Stimulated activated CD8-positive, alpha-beta memory T cell treated with anti-CD3 and anti-CD28 coated beads, Interleukin-7, amount 100 ng/mL, for 1 hour (primary cell): ENCODE results near the gene CSAD.
"Not testable (repeated sequence)": the region's sequence is repeated elsewhere in the genome, so short reads cannot be mapped to it uniquely, and the experiment has no call there.

Experiments
- DNase-seq, 2 donors: peaks; one replicate each; pipeline ENCODE4 v3.0.0-alpha.2; 2020; ENCODE audit warnings: low read depth in 2 of 2

Gene CSAD

GRCh38 chr12:53147653-53148052, 33.1 kb downstream of the CSAD start:
- DNase-seq = no peak

DNA sequence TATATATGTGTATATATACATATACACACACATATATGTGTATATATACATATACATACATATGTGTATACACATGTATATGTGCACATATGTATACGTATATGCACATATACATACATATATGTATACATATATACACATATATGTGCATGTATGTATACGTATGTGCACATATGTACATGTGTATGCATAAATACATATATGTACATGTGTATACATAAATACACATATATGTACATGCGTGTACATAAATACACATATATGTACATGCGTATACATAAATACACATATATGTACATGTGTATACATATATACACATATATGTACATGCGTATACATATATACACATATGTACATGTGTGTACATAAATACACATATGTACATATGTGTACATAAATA, 33.5 kb downstream of the CSAD start:
- no peak for DNase-seq

DNA sequence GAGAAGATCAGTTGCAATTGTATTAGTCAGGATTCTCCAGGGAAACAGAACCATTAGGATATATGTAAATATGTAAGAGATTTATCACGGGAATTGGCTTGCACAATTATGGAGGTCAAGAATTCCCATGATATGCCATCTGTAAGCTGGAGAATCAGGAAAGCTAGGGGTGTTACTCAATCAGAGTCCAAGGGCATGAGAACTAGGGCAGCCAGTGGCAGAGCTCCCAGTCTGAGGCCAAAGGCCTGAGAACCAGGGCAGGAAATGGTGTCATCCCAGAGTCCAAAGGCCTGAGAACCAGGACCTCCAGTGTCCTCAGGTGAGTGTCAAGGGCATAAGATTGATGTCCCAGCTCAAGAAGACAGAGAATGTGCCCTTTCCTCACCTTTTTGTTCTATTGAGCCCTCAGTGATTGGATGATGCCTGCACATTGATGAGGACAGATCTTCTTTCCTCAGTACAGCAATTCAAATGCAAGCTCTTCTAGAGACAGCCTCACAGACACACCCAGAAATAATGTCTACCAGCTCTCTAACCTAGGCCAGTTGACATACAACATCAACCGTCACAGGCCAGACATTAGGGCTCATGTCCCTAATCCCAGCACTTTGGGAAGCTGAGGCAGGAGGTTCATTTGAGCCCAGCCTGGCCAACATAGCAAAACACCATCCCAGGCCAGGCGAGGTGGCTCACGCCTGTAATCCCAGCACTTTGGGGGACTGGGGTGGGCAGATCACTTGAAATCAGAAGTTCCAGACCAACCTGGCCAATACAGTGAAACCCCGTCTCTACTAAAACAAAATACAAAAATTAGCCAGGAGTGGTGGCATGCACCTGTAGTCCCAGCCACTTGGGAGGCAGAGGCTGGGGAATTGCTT, 35.1 kb downstream of the CSAD start:
- DNase-seq = no peak

- no peak for DNase-seq
Observed at GRCh38 chr12:53143355-53143754, 37.4 kb downstream of the CSAD start.

GRCh38 chr12:53133722-53134121, 47.0 kb downstream of the CSAD start:
- DNase-seq = no peak

GRCh38 chr12:53131844-53132243, 48.9 kb downstream of the CSAD start:
- DNase-seq = no peak

GRCh38 chr12:53128780-53129569, 51.8 kb downstream of the CSAD start:
- DNase-seq = no peak

GRCh38 chr12:53127169-53127568, 53.6 kb downstream of the CSAD start:
- no peak for DNase-seq

DNA sequence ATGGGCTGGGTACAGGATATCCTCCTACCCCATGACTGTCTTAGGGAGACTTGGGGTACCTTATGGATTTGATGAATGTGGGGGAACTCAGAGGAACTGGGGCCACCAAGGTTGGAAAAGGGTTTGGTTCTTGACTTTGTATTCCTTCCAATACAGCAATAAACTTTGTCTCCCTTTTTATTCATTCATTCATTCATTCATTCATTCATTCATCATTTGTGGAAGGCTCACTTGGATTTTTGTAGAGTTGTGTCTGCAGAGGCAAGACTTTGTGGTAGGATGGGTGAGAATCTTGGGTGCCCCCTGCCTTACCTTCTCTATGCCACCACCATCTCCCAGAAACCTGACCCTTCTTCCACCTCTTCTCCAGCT, 56.4 kb downstream of the CSAD start:
- no peak for DNase-seq

- DNase-seq = no peak
Observed at GRCh38 chr12:53123578-53124351, 57.0 kb downstream of the CSAD start.

DNA sequence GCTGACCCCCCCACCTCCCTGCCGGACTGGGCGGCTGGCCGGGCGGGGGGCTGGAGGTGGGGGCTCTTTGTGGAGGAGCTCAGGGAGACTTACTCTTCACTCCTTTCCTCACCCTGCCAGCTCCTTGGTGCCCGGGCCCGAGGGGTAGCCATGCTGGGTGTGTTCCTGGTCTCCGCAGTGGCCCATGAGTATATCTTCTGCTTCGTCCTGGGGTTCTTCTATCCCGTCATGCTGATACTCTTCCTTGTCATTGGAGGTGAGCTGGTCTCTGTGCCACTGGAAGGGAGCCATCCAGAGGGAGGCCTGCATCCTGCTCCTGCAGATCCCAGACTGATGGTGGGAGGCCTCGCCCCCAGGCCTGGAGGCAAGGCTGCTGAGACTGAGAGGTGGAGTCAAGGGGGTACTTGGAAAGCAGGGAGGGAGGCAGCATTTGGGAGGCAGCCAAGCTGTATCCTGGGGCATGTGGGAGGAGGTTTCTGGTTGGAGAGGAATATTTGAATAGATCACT, 57.7 kb downstream of the CSAD start:
- no peak for DNase-seq

DNA sequence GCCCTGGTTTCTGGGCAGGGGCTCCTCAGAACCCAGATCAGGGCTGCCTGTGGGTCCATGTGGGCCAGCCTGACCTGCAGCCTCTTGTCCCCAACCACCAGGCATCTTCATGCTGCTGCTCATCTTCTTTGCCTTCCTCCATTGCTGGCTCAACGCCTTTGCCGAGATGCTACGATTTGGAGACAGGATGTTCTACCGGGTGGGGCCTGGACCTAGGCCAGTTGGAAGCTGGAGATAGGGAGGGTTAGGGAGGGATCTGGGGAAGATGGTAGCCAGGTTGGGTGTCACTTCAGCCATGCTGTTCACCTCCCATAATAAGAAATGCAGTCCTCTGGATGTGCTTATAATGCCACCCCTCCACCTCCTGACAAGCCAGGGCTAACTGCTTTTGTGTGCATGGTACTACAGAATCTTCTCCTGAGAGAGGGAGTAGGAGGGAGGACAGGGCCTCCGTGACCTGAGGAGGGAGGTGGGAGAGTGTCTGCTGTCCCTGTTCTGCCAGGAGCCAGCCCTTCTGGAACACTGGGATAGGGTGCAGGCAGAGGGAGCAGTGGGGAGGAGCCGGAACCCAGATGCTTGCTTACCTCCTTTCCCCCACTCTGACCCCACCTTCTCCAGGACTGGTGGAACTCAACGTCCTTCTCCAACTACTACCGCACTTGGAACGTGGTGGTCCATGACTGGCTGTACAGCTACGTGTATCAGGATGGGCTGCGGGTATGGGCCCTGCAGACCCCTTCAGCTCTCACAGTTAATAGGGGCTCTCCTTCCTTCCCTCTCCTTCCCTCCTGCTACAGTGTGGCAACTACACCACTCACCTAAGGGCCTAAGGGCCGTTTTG, 59.8 kb downstream of the CSAD start:
- DNase-seq = no peak

DNA sequence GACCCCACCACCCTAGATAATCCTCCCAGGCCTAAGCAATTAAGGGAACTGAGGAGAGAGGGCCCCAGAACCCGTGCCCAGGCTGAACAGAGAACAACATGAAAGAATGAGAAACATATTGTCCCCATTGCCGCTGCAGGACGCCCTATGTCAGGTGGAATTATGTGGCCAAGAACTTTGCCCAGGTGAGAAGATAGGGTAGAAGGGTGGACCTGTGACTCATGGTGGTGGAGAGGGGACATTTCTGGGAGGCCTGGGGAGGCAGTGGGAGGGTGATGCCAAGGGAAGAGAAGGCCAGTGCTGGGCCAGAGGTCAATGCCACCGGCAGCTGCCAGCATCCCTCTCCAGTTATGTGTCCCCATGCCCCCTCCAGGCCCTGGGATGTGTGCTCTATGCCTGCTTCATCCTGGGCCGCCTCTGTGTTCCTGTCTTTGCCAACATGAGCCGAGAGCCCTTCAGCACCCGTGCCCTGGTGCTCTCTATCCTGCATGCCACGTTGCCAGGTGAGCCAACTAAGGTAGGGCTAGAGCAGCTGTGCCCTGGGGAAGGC, 61.9 kb downstream of the CSAD start:
- no peak for DNase-seq

GRCh38 chr12:53115891-53116648, 64.7 kb downstream of the CSAD start:
- DNase-seq = no peak

- no peak for DNase-seq
Observed at GRCh38 chr12:53115112-53115890, 65.4 kb downstream of the CSAD start.

DNA sequence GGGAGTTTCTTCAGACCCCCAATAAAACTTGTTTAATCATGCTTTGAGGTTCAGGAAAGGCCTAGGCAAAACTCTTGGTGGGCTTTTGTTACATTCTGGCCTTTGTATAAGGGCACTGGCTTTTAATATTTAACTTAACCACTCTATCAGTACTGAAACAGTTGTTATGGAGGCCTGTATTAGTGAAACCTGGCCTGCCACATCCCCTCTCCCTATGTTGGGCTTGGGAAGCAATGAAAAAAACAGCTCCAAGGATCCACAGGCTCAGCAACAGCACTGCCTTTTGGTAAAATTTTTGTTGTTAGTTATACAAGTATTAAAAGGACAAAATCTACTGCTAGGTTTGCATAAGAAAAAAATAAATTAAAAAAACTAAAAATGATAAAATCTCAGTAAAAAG, 66.8 kb downstream of the CSAD start:
- DNase-seq = no peak

GRCh38 chr12:53113136-53113705, 67.5 kb downstream of the CSAD start:
- no peak for DNase-seq

DNA sequence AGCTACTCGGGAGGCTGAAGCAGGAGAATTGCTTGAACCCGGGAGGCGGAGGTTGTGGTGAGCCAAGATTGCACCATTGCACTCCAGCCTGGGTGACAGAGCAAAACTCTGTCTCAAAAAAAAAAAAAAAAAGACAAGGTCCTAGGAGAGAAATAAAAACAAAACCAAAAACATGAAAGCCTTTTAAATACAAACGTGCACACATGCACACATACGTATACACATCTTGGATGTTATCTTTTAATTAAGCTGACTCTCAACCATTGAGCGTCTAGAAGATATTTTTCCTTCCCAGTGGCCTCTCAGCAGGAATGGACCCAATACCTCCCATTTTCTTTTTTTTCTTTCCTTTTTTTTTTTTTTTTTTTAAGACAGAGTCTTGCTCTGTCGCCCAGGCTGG, 68.3 kb downstream of the CSAD start:
- not testable (repeated sequence) for DNase-seq
